Transverse colon (tissue), 4 donors: ENCODE results near the gene ARHGAP12. TPM values are rescaled to one million over a fixed set of nuclear protein-coding genes. Genes with fewer than 3 reads are reported as not detected.
A peak's percentile ranks its signal among the peaks of the same experiment; 100 is the strongest.

Source experiments
- DNase-seq: peaks from one replicate; pipeline ENCODE4 v3.0.0-alpha.2; 2019
- H3K27ac ChIP-seq, 4 donors: fragments of 200-600 bp; sonication (generic); 2 replicates each; pipeline ENCODE4 v1.5.1; 2016 to 2018; ENCODE audit warnings: inconsistent platforms in 4 of 4
- H3K27me3 ChIP-seq: fragments of 200-600 bp; sonication (generic); 2 replicates; pipeline ENCODE4 v1.5.1; 2017; ENCODE audit warnings: inconsistent platforms
- H3K36me3 ChIP-seq, 4 donors: fragments of 200-600 bp; sonication (generic); 2 replicates each; pipeline ENCODE4 v1.5.1; 2017 to 2019; ENCODE audit warnings: inconsistent platforms in 4 of 4
- H3K4me1 ChIP-seq, 4 donors: fragments of 200-600 bp; sonication (generic); 2 replicates each; pipeline ENCODE4 v1.5.1; 2017 to 2020; ENCODE audit warnings: inconsistent platforms in 4 of 4
- H3K4me3 ChIP-seq, 4 donors: fragments of 200-600 bp; sonication (generic); 1 replicate in 1 of 4; 2 replicates in 3 of 4; pipeline versions ENCODE4 v1.5.1 to v1.6.1; 2017 to 2019; ENCODE audit warnings: inconsistent platforms in 4 of 4
- H3K9me3 ChIP-seq, 2 donors: fragments of 200-600 bp; sonication (generic); 2 replicates each; pipeline ENCODE4 v1.5.1; 2017 to 2019; ENCODE audit warnings: inconsistent platforms in 2 of 2
- CTCF ChIP-seq, 5 experiments: fragments of 200-600 bp in 3 of 5; fragments of 450-650 bp in 2 of 5; sonication (generic) in 3 of 5; IDR thresholded peaks; 1 replicate in 2 of 5; 2 replicates in 3 of 5; pipeline ENCODE4 v1.5.1; 2016 to 2017; ENCODE audit warnings: antibody characterized with exemption in 5 of 5, inconsistent platforms in 3 of 5, mild to moderate bottlenecking in 2 of 5, moderate library complexity in 1 of 5
- EP300 ChIP-seq: sonication (generic); formaldehyde crosslinking; IDR thresholded peaks from one replicate; pipeline ENCODE4 v1.6.1; 2017; ENCODE audit warnings: antibody characterized with exemption, low read depth
- POLR2A ChIP-seq: fragments of 450-650 bp; IDR thresholded peaks from one replicate; pipeline ENCODE4 v1.6.1; 2016; ENCODE audit warnings: antibody characterized with exemption, mild to moderate bottlenecking, moderate library complexity
- POLR2AphosphoS5 ChIP-seq, 3 donors: sonication (generic); formaldehyde crosslinking; IDR thresholded peaks; one replicate each; pipeline ENCODE4 v1.6.1; 2016; ENCODE audit warnings: antibody characterized with exemption in 3 of 3
- WGBS, 2 donors: methylation state at CpG; one replicate each; pipeline ENCODE4 v1.1.5; 2018; ENCODE audit warnings: low coverage in 1 of 2; 5-methylcytosine and 5-hydroxymethylcytosine counted together
- in situ Hi-C, 4 donors: fragments of 200-750 bp; cut with MboI; loops; one replicate each; pipeline versions ENCODE4 v1.15.0 to v1.15.1; 2017; ENCODE audit warnings: low sequenced_read_pairs in 3 of 4, low pct_ligation_motif_present in 1 of 4, low pct_unique_long_range_greater_than_20kb in 1 of 4
- intact Hi-C: fragments of 100-400 bp; cut with DNase I; formaldehyde crosslinking; loops from one replicate; pipeline ENCODE4 v1.15.1; 2023; ENCODE audit warnings: low total_unique reads
- total RNA-seq, 4 donors: library from RNA; depleted of rRNA; stranded (reverse); fragments of >200 nt; gene quantifications; one replicate each; pipeline ENCODE4 v1.1.0, GENCODE V29; 2016

The ARHGAP12 gene
- total RNA-seq, 4 donors from 2014 or later: 19.9 to 60.5 (median 46.1) TPM

GRCh38 chr10:31816318-31816717 is 112.3 kb downstream of the ARHGAP12 start:
- intact Hi-C loops (no loop called here), in situ Hi-C loops (loop anchor here in 2 of 4 donors (25.0 kb wide), 2 partner anchors 1029 to 1079 kb away; no protein-coding TSS in a partner anchor)
- no peak for DNase-seq
- peak overlapping the region; percentile 1 to 64 (median 37) for H3K27ac ChIP-seq
- H3K36me3 ChIP-seq: peaks cover 0 to 16% (median 4%) of the 10 kb centered on the region in 4 donors
- WGBS, 2 donors: 80 to 92% methylated on average over 2 of the region's 2 CpGs
- no peak overlapping the region for H3K4me3 ChIP-seq
- TF ChIP-seq POLR2AphosphoS5 (IDR thresholded peaks at IDR 0.05): peak in 2 of 3 donors; percentile 72 to 78
- TF ChIP-seq CTCF (IDR thresholded peaks at IDR 0.05): no peak
- TF ChIP-seq EP300: peak; percentile 52
- peaks cover 0 to 15% (median 6%) of the 10 kb centered on the region in 4 donors for H3K4me1 ChIP-seq
- no peaks in the 10 kb centered on the region for H3K9me3 ChIP-seq
- H3K27me3 ChIP-seq: no peaks in the 10 kb centered on the region

DNA sequence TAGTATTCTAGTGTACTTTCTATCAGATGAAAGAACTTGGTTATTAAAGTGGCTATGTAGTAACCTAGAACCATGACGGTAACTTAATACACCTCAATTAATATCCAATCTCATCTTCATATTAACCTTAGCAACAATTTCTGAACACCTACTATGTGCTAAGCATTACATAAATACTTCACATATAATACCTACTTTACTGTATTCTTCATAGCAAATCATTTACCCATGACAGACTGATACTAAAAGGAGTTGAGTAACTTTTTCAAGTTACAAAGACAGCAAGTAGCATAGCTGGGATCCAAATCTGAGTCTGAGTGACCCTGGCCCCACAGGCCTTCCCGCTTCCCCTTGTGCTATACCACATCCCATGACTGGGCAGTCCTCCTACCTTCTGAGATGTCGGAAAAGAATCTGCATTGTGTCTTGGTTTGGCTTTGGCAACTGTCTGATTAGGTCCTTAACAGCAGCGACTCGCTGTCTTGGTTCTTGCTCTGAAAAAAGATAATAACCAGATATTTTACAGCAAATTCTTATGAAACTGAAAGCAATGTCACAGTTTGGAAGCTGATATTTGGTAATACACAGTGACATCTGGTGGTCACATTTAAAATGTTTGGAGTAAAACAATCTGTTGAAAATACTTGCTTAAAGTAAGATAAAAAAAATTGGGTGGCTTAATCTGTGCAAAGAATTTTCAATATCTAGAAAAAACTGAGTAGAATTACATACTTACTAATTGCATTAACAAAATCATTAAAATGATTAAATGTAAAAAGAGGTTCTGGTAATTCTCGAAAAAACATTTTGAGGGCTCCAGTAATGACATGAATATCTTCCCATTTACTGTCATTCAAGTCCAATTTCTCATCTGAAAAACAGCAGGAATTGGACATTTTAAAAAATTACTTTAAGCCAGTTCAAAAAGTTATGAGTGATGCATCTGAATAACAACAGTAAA is 120.1 kb downstream of the ARHGAP12 start:
- no peaks in the 10 kb centered on the region for H3K27me3 ChIP-seq
- 48 to 81% methylated on average over 2 to 6 of the region's 6 CpGs for WGBS, 2 donors
- peak; percentile 11 for DNase-seq
- H3K4me1 ChIP-seq: peaks cover 0 to 9% (median 4%) of the 10 kb centered on the region in 4 donors
- TF ChIP-seq EP300 (no peak), POLR2A (no peak), POLR2AphosphoS5 (IDR thresholded peaks at IDR 0.05) (peak in 2 of 3 donors; percentile 52 to 67), CTCF (IDR thresholded peaks at IDR 0.05) (peak; percentile 47 to 73 (median 60))
- H3K27ac ChIP-seq: peak overlapping the region; percentile 50 to 70 (median 60)
- in situ Hi-C loops: loop anchor here in 3 of 4 donors (10.0 to 25.0 kb wide), 3 partner anchors 1021 to 1084 kb away; no protein-coding TSS in a partner anchor
- peak overlapping the region in 1 of 4 donors; percentile 10 for H3K4me3 ChIP-seq
- H3K9me3 ChIP-seq: no peaks in the 10 kb centered on the region
- H3K36me3 ChIP-seq: peaks cover 0 to 7% (median 2%) of the 10 kb centered on the region in 4 donors
- intact Hi-C loops: no loop called here

GRCh38 chr10:31804352-31804810 is 124.2 kb downstream of the ARHGAP12 start:
- H3K9me3 ChIP-seq: no peaks in the 10 kb centered on the region
- H3K4me3 ChIP-seq: no peak overlapping the region
- H3K36me3 ChIP-seq: peaks cover 0 to 7% (median under 1%) of the 10 kb centered on the region in 4 donors
- H3K27me3 ChIP-seq: no peaks in the 10 kb centered on the region
- intact Hi-C loops: loop anchor here (5.0 kb wide), 1 partner anchor 197 kb away; no protein-coding TSS in a partner anchor
- H3K27ac ChIP-seq: peak overlapping the region in 1 of 4 donors; percentile 28
- H3K4me1 ChIP-seq: peaks cover 0 to 14% (median 4%) of the 10 kb centered on the region in 4 donors
- in situ Hi-C loops: loop anchor here in 3 of 4 donors (10.0 to 25.0 kb wide), 3 partner anchors 1017 to 1080 kb away; no protein-coding TSS in a partner anchor
- TF ChIP-seq POLR2A (no peak), EP300 (no peak)
- 84 to 91% methylated on average over 7 of the region's 7 CpGs for WGBS, 2 donors
- no peak for DNase-seq

DNA sequence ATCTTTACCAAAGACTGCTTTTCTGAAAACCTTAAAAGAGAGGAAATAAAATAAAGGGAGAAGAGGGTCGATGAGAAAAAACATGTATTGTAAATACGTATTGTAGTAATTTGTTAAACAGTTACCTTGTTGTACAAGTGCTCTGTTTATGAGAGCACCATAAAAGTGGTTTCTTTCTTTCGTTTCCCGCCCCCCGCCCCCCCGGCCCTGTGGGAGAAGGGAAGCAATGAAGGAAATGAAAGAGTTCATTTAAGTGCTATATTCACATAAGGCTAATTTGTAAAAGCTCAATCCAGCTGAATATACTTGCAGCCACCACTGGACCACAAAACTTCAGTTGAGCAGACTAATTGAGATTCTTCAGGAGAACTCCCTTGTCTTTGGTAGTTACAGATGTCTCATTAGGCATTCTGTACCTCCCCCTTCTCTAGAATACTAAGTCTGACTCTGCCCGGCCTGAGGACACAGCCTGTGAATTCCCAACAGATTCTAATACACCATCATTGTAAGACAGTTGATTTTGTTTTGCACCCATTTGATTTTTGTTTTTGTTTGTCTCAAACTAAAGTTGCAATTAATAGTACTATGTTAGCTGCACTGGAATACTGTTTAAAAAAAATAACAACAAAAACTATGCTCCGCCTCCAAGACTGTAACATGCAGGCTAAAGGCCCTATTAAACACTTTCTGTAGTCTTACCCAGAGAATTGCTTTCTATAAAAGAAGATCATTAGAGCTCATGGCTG is 124.9 kb downstream of the ARHGAP12 start:
- Histone ChIP-seq H3K27ac (peak overlapping the region in 2 of 4 donors; percentile 25 to 28), H3K4me3 (no peak overlapping the region), H3K27me3 (no peaks in the 10 kb centered on the region), H3K4me1 (peaks cover 0 to 14% (median 4%) of the 10 kb centered on the region in 4 donors), H3K9me3 (no peaks in the 10 kb centered on the region), H3K36me3 (peaks cover 0 to 7% (median under 1%) of the 10 kb centered on the region in 4 donors)
- in situ Hi-C loops: loop anchor here in 3 of 4 donors (10.0 to 25.0 kb wide), 3 partner anchors 1016 to 1079 kb away; no protein-coding TSS in a partner anchor
- WGBS, 2 donors: 48 to 50% methylated on average over 8 of the region's 8 CpGs
- no peak for DNase-seq
- intact Hi-C loops: loop anchor here (5.0 kb wide), 1 partner anchor 196 kb away; no protein-coding TSS in a partner anchor
- no peak for TF ChIP-seq CTCF (IDR thresholded peaks at IDR 0.05)
- TF ChIP-seq EP300: no peak
- no peak for TF ChIP-seq POLR2A
- no peak for TF ChIP-seq POLR2AphosphoS5 (IDR thresholded peaks at IDR 0.05)
